ENCODE measurements around the gene UTP25. TPM values are rescaled to one million over a fixed set of nuclear protein-coding genes. Genes with fewer than 3 reads are reported as not detected.

The UTP25 gene
- polyA plus RNA-seq, 1 experiment, result 8.6 TPM

DNA sequence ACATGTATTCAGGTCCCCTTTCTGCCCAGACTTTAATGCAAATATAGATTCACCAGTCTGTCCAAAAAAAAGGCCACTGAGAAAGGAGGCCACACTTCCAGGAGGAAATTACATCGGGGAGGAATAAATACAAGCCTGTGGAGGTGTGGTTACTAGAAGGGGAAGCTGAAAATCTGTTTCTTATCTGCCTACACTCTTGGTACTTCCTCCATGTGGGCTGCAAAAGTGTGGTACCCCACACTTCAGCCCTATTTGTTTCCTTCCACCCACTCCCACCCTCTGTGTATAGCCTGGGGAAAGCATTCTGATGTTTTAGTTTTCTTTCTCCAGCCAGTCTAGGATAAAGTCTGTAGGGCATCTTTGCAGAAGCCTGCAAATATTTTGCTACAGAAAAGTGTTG is 38.4 kb downstream of the UTP25 start:
- H3K27me3 ChIP-seq (ENCODE audit: control insufficient read depth, insufficient read depth, low read length), result no peaks in the 10 kb centered on the region
- H3K27ac ChIP-seq (ENCODE audit: low read depth, low read length), result no peak overlapping the region
- CTCF ChIA-PET, result interaction anchor here (1.1 to 10.4 kb wide), 2 partner anchors 10 to 123 kb away, joined by 3 to 253 read pairs; no protein-coding TSS in a partner anchor
- TF ChIP-seq, protein P1, sequence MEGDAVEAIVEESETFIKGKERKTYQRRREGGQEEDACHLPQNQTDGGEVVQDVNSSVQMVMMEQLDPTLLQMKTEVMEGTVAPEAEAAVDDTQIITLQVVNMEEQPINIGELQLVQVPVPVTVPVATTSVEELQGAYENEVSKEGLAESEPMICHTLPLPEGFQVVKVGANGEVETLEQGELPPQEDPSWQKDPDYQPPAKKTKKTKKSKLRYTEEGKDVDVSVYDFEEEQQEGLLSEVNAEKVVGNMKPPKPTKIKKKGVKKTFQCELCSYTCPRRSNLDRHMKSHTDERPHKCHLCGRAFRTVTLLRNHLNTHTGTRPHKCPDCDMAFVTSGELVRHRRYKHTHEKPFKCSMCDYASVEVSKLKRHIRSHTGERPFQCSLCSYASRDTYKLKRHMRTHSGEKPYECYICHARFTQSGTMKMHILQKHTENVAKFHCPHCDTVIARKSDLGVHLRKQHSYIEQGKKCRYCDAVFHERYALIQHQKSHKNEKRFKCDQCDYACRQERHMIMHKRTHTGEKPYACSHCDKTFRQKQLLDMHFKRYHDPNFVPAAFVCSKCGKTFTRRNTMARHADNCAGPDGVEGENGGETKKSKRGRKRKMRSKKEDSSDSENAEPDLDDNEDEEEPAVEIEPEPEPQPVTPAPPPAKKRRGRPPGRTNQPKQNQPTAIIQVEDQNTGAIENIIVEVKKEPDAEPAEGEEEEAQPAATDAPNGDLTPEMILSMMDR (IDR thresholded peaks at IDR 0.05; ENCODE audit: low read depth, low read length), result no peak
- H3K9me3 ChIP-seq (ENCODE audit: control insufficient read depth, insufficient read depth, low read length), result peaks cover 11% of the 10 kb centered on the region; the same call in 1 of the 2 replicates
- no peak for DNase-seq (ENCODE audit: low read depth, low spot score)
- POLR2A ChIA-PET, result no interaction called here
- no peak overlapping the region for H3K4me3 ChIP-seq (ENCODE audit: low read depth, low read length)

DNA sequence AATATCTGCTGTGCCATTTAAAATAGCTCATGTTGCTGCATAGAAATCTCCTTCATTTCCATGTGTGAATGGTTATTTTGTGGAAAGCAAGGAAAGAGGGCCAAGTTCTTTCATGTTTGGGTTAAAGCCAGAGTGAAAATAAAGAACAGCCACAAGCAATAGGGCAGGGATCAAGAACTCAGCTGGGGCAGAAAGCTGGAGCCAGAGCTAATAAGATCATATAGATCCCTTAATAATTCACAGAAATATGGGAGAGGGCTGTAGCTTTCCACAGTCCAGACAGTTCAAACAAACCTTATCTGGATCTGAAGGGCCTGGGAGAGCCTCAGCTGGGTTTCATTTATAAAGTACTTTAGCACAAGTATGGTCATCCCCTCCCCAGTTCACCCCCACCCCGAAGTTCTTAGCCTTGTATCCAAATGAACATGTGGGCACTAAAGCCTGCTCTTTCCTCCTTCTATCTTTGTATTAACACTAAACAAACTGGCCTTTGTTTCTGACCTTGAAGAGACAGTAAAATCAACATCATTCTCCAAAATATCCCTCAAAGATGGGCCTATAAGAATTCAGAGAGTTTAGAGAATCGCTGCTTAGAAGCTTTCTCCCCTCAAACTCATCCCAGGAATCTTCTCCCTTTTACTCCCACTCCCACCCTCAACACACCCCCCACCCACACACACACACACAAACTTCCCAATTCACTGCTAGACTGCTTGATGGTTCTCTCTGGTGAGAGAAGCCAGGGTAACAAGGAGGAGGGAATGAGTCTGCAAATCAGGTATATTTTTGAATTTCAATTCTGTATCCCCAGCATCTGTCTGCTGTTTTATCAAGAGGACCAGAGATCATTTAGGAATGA is 41.7 kb downstream of the UTP25 start:
- Histone ChIP-seq H3K9me3 (ENCODE audit: control insufficient read depth, insufficient read depth, low read length) (peaks cover 11% of the 10 kb centered on the region; the same call in 1 of the 2 replicates), H3K4me3 (ENCODE audit: low read depth, low read length) (no peak overlapping the region), H3K27ac (ENCODE audit: low read depth, low read length) (no peak overlapping the region), H3K27me3 (ENCODE audit: control insufficient read depth, insufficient read depth, low read length) (no peaks in the 10 kb centered on the region)
- no peak for DNase-seq (ENCODE audit: low read depth, low spot score)
- POLR2A ChIA-PET, result no interaction called here
- CTCF ChIA-PET, result interaction anchor here (0.7 to 4.8 kb wide), 3 partner anchors 9 to 120 kb away, joined by 3 to 39 read pairs (median 9); no protein-coding TSS in a partner anchor
- TF ChIP-seq, protein P1 (IDR thresholded peaks at IDR 0.05; ENCODE audit: low read depth, low read length), result no peak

DNA sequence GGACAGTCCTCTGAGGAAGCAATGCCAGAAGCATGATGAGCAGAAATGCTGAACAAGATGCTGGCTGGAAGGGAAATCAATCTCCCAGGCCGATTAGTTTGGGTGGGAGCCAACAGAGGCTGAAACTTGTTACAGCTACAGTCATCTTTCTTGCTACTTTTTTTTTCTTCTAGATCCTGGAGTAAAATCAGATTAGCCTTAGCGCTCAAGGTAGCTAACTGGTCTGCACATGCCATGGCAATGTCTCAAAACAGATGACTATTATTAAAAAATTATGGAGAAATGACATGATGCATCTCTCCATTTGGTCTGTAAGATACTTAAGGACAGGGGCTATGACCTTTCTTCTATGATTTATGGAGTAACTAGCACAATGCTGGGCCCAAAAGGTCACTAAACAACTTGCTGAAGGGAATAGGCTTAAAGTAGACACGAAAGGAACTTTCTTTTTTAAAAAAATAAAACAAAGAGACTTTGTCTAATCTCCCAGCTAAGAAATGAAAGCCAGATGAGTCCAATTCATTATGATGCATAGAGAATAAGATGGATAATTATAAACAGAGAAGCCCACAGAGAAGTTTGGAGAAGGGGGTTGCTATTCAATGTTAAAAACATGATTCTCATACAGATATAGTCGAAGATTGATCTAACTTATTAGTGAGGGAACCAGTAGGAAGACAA is 42.5 kb downstream of the UTP25 start:
- POLR2A ChIA-PET, result no interaction called here
- TF ChIP-seq, protein P1 (IDR thresholded peaks at IDR 0.05; ENCODE audit: low read depth, low read length), result no peak
- H3K9me3 ChIP-seq (ENCODE audit: control insufficient read depth, insufficient read depth, low read length), result peaks cover 11% of the 10 kb centered on the region; the same call in 1 of the 2 replicates
- CTCF ChIA-PET, result interaction anchor here (0.7 to 4.8 kb wide), 5 partner anchors 10 to 619 kb away, joined by 3 to 39 read pairs (median 5); no protein-coding TSS in a partner anchor
- no peak for DNase-seq (ENCODE audit: low read depth, low spot score)
- H3K4me3 ChIP-seq (ENCODE audit: low read depth, low read length), result no peak overlapping the region
- no peak overlapping the region for H3K27ac ChIP-seq (ENCODE audit: low read depth, low read length)
- H3K27me3 ChIP-seq (ENCODE audit: control insufficient read depth, insufficient read depth, low read length), result no peaks in the 10 kb centered on the region

DNA sequence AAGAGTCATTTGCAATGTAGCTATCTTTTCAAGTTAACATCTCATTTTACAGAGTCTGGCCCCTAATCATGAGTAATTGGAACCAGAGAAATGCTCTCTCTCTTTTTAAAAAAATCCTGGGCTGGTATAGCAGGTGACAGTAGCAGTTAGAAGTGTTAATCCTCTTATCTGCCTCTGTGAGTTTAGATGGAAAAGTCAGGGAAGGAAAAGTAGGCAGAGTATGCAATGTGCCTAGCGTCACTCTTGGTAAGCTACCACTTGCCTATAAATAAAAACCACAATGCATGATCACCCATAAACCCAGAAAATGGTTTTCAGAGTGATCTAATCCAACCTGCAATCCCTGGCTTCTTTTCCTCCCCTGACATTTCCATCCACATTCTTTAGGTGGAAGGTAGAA is 43.2 kb downstream of the UTP25 start:
- ChIA-PET POLR2A (no interaction called here), CTCF (interaction anchor here (0.7 to 4.8 kb wide), 4 partner anchors 11 to 620 kb away, joined by 3 to 39 read pairs (median 5); no protein-coding TSS in a partner anchor)
- H3K27ac ChIP-seq (ENCODE audit: low read depth, low read length), result no peak overlapping the region
- TF ChIP-seq, protein P1 (IDR thresholded peaks at IDR 0.05; ENCODE audit: low read depth, low read length), result no peak
- H3K4me3 ChIP-seq (ENCODE audit: low read depth, low read length), result no peak overlapping the region
- no peak for DNase-seq (ENCODE audit: low read depth, low spot score)
- no peaks in the 10 kb centered on the region for H3K27me3 ChIP-seq (ENCODE audit: control insufficient read depth, insufficient read depth, low read length)
- peaks cover 11% of the 10 kb centered on the region; the same call in 1 of the 2 replicates for H3K9me3 ChIP-seq (ENCODE audit: control insufficient read depth, insufficient read depth, low read length)

All from AG04450 (cell line).